Measurements from ENCODE around the gene CXorf65.

CXorf65 gene

DNA sequence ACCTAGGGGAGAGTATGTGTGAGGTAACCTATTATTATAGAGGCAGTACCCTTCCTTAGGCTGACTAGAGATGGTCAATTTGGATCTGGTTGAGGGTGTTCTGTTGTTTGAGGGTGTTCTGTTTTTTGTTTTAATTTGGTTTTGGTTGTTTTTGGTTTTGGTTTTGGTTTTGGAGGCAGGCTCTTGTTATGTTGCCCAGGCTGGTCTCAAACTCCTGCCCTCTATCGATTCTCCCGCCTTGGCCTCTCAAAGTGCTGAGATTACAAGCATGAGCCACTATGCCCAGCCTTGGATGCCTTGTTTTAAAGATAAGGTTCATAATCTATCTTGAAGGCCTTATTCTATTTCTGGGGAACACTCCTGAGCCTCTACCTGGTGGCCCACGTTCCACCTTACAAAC, 912 bp downstream of the CXorf65 start:
- no peak for DNase-seq

DNA sequence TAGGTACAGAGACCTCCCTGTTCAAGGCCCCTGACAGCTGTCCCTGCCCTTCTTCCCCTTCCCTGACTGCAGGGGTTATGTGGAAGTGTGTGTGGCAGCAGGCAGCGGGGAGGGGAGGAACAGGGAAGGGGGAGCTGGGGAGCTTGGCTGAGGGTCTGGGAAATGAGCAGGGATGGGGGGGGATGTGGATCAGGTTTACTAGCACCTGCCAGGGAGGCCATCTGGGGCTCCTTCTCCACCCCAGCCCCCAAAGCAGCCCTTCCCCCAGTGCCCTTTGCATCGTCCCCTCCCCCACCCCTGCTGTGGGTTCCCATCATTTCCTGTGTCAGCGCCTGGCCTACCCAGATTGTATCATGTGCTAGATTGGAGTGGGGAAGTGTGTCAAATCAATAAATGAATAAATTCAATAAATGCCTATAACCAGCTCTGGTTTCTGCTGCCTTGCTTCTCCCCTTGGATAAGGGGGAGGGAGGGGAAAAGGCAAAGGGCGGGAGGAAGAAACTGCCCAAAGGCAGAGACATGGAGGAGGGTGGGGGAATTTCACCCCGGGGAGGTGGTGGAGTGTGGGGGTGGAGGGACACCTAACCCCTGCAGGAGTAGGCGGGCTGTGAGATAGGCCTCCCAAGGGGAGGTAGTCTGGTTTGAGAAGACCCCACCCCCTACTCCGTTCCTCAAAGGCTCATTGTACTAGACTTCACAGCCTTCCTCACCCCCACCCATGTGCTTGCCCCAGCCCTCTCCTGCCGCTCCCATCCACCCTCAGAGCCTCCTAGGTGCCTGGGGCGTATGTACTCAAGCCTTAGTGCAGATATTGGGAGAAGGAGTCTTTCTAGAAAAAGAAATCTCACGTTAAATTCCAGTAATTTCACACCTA, 3.2 kb downstream of the CXorf65 start:
- no peak for DNase-seq

DNA sequence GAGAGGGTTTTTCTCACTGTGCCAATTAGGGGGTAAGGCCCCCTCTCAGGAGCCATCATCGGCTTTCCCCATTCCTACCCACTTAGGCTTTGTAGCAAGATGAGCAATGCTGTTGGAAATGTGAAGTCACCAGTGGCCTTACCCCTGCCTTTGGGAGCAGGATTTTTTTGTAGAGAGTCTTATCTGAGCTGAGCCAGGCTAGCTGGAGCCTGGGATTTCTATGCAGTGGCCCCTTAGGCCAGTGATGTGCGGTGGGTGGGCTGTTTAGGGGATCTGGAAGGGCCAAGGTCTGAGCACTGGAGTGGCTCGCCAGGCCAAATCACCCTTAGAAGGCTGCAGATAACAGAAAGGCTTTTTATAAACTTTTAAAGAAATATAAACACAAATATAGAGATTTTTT, 4.2 kb downstream of the CXorf65 start:
- DNase-seq, result no peak

DNA sequence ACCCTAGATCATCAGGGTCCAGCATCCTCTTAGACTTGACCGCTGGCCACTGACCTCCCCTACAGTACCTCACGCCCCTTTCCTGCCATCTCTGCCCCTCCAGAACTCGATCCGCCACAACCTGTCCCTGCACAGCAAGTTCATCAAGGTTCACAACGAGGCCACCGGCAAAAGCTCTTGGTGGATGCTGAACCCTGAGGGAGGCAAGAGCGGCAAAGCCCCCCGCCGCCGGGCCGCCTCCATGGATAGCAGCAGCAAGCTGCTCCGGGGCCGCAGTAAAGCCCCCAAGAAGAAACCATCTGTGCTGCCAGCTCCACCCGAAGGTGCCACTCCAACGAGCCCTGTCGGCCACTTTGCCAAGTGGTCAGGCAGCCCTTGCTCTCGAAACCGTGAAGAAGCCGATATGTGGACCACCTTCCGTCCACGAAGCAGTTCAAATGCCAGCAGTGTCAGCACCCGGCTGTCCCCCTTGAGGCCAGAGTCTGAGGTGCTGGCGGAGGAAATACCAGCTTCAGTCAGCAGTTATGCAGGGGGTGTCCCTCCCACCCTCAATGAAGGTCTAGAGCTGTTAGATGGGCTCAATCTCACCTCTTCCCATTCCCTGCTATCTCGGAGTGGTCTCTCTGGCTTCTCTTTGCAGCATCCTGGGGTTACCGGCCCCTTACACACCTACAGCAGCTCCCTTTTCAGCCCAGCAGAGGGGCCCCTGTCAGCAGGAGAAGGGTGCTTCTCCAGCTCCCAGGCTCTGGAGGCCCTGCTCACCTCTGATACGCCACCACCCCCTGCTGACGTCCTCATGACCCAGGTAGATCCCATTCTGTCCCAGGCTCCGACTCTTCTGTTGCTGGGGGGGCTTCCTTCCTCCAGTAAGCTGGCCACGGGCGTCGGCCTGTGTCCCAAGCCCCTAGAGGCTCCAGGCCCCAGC, 5.7 kb downstream of the CXorf65 start:
- no peak for DNase-seq

DNA sequence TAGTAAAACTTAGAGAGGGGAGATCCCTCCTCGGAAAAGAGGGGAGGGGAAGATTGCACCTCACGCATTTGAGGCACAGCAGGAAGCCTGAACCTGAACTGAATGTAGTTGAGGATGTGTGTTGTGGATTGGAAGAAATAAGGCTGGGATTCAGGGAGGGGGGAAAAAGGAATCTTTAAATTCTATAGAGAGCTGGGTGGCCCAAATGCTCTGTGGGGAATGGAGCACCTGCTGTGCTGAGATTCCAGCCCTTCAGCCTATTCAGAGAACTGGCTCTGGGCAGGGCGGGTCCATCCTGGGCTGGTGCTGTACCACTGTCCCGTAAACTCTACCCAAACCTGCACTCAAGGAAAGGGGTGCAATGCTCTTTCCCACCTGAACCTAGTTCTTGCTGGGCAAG, 6.8 kb downstream of the CXorf65 start:
- DNase-seq, result no peak

DNA sequence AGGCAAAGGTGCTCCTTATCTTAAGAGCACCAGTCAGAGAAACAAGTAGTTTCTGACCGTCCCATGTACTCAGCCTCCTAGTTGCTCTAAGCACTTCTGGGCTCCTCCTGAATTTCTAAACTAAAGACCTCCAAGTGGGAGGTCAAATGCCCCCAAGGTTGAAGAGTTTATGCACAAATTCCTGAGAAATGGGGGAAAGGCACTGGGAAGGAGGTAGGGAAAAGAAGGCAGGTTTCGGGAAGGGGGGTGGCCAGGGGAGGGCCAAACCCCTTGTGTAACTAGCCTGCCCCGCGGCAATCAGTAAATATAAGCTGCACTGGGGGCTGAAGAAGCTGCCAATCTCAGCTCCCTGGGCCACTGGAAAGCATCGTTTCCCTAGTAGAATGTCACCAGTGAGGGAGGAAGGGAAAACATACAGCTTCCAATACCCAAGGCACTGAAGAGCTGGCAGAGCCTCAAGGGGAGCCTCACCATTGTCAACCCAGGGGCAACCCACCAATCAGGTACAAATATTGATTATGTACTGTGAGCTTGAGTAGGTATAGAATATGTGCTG, 7.5 kb downstream of the CXorf65 start:
- DNase-seq, result no peak

DNA sequence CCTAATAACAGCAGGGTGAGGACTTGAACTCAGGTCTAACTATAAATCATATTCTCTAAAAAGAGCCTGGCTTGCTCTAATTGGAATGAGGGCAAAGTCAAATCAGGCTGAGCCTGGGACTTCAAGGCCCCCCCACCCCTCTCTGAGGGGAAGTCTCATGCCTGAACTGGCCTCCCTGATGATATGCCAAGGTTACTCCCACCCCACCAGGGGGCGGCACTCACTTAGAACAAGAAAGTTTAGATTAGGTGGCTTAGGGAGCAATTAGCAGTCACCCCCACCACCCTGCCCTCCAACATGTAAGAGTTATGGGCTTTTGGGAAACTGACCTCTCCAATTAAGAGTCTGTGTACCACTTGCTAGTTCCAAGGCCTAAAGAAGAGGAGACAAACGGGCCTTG, 8.2 kb downstream of the CXorf65 start:
- no peak for DNase-seq

DNA sequence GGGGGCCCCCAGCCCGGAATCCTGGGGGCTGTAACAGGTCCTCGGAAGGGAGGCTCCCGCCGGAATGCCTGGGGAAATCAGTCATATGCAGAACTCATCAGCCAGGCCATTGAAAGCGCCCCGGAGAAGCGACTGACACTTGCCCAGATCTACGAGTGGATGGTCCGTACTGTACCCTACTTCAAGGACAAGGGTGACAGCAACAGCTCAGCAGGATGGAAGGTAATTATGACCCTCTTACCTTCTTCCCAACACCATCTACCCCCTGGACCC, 9.8 kb downstream of the CXorf65 start:
- no peak for DNase-seq

DNA sequence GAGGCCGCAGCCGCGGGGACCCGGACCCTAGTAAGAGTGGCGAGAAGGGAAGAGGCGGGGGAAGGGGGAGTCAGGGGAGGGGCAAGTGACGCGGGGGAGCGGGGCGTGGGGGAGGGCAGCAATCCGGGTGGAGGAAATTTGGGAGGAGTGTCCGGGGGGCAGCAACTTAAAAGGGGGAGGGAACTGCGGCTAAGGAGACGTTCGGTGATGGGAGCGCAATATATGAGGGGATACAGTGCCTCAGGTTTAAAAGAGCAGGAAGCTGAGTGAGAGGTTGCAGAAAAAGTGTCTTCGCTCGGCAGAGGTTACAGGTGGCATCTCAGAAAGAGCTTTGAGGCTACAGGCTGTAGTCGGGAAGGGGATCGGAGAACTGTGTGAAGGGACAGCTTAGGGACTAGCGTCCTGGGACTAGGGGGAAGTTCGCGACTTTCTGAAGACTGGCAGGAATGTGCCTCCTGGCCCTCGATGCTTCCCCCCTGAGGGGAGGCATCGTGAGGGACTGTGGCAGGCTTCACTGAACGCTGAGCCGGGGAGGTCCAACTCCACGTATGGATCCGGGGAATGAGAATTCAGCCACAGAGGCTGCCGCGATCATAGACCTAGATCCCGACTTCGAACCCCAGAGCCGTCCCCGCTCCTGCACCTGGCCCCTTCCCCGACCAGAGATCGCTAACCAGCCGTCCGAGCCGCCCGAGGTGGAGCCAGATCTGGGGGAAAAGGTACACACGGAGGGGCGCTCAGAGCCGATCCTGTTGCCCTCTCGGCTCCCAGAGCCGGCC, 10.4 kb downstream of the CXorf65 start:
- no peak for DNase-seq

DNA sequence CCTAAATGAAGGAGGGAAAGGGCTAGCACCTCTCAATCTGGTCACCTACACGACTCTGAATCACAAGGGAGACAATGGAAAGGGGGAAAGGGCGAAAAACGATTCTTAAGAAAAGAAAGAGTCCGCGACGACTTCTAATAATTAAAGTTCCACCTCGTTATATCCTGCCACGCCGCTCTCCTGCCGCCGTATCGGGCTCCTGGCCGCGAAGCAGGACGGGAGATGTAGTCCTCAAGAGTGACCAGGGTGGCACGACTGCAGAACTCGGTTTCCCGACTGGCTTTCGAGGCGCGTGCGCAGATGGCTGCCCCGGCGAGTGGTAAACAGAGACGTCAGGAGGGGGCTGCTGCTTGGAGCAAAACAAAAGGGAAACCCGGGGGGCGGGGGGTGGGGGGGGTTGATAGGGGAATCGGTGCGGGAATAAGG, 11.0 kb downstream of the CXorf65 start, which contains the start of gene FOXO4:
TSS of gene FOXO4 (plus strand) at position 297 of the 426 bp plus-strand sequence. CDS start 678 bp downstream, outside the sequence.
- DNase-seq, result peak; percentile 32

DNA sequence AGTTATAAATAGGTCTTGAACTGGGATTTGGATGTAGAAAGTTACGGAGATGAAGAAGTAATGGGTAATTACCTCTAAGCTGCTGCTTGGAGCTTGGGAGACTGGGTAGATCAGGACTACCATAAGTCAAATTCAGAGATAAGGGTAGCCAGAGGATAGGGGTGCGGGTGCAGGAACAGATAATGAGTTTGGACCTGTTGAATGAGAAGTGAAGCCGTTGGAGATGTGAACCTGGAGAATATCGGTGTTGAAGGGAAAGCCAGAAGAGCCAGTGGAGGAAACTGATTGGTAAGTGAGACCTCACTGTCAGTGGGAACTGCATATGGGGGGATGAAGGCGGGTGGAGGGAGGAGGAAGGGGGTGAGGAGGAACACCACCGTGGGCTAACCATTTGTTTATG, 11.5 kb downstream of the CXorf65 start:
- DNase-seq, result no peak

DNA sequence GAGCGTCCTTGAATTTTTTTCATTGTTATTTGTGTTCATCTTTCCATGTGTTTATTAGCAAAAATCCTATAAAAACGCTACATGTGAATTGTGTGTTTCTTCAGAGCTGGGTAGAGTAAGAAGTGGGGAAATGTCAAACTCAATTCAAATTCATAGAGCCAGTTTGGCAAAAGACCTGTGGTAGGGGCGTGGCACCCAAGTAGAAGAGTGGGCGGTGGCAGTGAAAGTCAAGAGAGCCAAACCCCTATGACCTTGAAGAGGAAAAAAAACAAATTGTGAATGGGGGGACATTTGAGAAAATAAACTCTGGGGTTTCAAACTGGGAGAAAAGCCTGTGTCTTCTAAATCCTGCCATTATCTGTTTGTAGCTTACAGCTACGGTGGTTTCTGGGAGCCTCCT, 15.3 kb downstream of the CXorf65 start:
- DNase-seq, result no peak

DNA sequence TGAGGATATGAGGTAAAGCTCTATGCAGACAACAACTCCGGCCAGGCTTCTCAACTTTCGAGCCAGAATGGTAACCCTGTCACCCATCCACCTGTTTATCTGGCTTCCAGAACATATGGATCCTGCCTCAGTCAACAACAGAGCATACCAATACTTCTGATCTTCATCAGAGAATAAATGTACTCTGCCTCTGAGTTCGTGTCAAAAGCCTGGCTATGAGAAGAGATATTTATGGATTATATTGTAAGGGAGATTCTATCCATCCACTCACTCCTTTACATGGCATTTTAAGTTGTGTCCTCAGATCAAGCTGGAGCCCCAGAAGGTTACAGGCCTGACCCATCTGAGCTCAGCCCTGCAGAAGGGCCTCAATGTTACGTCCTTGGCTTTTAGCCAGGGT, 20.6 kb downstream of the CXorf65 start:
- no peak for DNase-seq

DNA sequence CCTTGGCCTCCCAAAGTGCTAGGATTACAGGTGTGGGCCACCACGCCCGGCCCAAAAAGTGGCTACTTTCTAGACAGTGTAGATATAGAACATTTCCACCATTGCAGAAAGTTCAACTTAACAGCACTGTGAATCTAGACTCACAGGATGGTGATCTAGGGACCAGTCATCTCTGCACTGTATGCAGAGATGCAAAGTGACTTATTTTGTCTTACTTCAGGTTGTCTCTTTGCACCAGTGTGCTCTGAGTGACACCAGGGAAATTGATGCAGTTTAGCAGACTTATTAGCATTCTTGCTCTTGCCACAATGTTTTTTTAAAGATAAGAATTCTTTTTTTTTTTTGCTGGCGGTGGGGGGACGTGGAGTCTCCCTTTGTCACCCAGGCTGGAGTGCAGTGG, 23.7 kb downstream of the CXorf65 start:
- DNase-seq, result no peak

DNA sequence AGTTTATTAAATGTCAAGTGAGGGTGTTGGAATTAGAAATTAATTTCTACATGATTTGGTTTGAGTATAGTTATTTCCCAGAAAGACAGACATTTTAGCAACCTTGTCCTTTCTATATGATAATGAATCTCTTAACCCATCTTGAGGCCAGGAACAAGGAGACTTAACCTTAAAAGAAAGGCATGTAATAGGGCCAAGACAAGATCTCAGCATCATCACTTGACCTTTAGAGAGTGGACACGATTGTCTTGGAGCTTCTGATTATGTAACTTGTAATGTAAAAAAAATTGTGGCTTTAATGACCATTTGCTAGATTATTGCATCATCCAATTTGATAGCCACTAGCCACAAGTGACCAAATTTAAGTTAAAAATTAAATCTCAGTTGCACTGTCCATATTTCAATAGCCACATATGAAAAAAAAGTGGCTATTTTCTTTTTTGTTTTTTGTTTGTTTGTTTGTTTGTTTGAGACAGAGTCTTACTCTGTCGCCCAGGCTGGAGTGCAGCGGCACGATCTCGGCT, 24.4 kb downstream of the CXorf65 start:
- no peak for DNase-seq

DNA sequence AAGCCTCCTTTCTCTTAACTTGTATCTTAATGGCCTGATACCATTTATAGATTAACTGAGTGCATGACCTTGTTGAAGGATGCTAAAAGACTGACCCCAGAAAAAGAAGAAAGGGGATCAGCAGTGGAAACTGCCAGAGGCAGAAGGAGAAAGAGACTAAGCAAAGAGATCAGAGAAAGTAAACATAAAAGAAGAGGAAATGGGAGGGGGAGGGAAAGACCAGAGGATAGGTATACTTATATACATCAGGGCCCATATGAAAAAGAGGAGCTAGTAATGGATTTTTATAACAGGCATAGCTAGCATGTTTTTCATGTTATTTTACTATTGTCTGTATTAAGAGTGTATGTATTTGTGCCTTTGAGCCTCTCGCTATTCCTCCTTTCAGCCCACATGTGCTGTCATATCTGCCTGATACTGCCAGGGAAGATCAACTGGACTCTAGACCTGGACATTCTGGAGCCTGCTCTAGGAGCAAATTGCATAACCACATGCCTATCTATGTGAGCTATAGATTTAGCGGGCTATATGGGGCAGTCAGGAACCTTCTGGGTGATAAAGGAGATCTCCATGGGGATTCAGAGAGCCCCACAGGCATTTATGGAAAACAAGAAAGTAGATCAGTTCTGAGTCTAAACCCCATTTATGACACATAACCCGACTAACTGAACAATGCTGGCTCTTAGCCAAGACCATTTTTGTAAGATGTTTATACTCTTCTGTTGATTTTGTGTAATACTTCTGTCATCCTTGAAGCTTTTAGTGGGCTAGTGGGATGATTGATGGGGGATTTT, 25.0 kb downstream of the CXorf65 start:
- DNase-seq, result no peak

DNA sequence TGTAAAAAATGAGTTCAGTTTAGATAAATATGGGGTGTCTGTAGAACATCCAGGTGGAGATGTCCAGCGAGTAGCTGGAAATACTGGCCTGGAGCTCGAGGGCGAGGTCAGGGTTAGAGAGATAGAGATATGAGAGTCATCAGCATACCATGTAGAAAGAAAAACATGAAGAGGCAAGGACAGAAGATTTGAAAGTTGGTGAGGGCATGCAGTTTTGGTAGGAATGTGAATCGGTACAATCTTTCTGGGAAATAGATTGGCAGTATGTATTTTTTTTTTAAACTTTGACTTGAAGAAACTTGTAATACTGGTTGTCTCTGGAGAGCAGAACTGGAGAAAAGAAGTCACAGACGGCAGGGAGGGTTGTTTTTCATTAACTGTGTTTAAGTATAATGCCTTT, 36.0 kb downstream of the CXorf65 start:
- no peak for DNase-seq

DNA sequence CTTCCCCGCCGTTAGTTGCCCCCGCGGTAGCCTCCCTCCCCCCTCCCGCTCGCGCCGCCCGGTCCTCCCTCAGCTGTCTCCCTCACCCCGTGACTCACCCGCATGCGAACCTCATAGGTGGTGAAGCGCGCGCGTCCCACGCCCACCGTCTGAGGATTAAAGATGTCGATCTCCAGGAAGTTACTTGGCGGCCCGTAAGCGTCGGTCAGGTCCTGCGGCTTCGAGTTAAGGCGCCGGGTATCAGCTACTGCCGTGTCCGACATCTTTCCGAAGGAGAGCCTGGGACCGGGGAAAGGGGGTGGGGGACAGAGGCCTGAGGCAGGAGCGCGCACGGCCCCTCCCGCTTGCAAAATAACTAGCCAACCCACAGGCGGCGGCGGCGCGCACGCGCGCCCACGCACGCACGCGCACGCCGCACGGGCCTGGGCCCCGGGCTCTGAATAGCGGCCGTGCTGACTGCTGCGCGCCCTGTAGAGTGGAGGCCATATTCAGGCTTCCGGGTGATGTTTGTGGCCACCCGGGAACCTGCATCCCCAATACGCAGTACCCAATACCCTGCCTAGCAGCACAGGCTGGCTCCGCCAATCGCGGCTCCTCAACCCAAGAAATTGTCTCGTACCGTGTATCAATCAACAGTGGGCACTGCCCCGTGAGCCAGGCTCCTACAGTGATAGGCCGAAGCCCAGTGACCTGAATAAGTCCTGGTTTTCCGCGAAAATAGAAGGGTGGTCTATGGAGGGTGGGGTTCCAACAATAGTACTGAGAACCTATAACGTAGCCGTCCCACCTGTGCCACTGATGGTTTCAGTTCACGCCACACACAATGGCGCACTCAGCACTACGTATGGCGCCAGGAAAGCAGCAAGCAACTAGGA, 38.3 kb downstream of the CXorf65 start, which contains the start of gene SNX12:
TSS of gene SNX12 (minus strand) at position 291 of the 875 bp plus-strand sequence. CDS start at position 263, 28 bp downstream.
- peak; percentile 48 for DNase-seq

DNA sequence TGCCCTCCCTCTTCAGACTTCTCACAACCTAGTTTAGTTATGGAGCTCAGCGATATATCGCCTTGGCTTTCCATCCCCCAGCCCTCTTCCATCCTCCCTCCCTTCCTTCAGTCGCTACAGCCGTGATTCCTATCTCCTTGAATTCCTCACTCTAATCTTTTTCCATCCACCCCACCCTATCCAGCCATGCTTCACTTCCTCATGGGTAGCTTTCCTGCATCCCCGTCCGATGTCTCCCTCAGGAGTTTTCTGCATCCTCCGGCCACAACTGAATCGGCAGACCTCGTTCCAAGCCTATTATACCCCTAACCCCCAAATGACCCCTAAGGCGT, 38.9 kb downstream of the CXorf65 start:
- no peak for DNase-seq

DNA sequence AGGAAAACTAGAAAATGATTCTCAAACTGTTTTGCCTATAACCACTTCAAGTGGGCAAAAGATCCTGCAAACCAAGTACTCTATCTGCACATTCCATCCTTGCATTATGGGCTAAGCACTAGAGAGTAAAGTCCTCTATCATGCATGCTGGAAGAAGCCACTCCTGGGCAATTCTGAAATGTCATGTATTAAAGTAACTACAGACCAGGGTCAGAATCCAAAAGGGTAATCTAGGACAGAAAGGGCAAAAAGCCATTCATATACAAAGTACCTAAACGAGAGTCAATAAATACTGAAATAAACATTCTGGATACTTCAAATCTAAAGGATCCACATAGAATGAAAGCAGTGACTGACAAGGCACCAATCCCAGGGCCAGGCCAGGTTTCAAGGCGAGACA, 39.5 kb downstream of the CXorf65 start:
- no peak for DNase-seq

DNA sequence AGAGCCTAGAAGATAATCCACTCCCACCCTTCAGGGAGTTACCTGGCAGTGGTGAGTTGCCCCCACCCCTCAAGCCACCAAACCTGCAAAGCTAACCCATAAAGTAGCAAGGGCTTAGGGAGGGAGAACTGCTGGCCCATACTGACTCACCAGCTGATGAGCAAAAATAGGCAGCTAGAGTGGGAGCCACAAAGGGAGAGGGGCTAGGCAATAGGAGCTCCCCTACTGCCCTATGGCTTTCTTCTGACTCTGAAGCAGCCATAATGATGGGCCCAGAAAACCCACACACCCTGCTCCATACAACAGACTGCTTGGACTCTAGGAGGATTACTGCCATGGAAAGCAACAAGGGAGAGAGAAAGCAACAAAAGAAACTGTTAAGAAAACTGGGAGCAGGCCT, 46.4 kb downstream of the CXorf65 start:
- DNase-seq, result no peak

Measured in SIG-M5 (cell line).